Fibroblast of mammary gland (primary cell): ENCODE results near the gene ZNF254.
"Not testable (repeated sequence)": the region's sequence is repeated elsewhere in the genome, so short reads cannot be mapped to it uniquely, and the experiment has no call there.

Experiments used
- DNase-seq: peaks from one replicate; pipeline ENCODE4 v3.0.0-alpha.2; 2010; ENCODE audit warnings: low read depth
- H3K4me3 ChIP-seq: 2 replicates; pipeline ENCODE4 v1.5.1; 2011; ENCODE audit warnings: low read depth, mild to moderate bottlenecking, low read length, moderate library complexity; ENCODE audit not compliant: control insufficient read depth
- TF ChIP-seq, protein P1 (sequence below): conservative IDR thresholded peaks from 2 replicates; pipeline ENCODE4 v1.5.1; 2011; ENCODE audit warnings: low read depth, low read length, inconsistent platforms; ENCODE audit not compliant: control insufficient read depth, insufficient read depth

Gene ZNF254

DNA sequence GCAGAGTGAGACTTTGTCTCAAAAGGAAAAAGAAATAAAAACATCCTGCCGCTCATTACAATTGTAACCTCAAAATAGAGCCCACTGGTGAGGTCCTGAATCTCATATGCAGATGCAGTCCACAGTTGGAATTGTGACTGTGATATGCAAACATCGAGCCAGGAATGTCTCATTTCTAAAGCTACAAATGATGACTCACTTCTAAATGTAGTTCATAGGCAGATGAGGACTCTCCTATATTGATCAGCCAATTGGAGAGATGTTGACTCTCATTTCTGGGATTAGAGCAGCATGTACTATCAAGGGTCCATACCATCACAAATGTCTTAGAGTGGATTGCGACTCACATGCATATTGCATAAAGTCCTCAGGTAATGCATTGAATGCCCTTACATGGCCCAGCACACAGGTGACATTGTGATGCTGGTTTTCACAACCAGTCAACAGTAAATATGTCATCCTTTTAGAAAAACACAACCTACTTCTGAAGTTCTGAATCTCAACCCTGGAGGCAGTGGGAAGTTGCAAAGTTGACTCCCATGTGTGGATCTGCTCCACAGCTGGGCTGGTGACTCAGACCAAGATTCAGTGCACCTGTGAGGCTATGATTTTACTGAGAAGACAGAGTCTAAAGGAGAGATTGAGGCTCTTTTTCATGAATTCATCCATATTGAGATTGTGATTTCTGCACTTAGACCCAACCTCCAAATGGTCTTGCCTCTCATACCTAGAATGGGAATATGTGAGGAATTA lies 16.9 kb upstream of the ZNF254 start:
- no peak overlapping the region for H3K4me3 ChIP-seq
- TF ChIP-seq, protein P1, sequence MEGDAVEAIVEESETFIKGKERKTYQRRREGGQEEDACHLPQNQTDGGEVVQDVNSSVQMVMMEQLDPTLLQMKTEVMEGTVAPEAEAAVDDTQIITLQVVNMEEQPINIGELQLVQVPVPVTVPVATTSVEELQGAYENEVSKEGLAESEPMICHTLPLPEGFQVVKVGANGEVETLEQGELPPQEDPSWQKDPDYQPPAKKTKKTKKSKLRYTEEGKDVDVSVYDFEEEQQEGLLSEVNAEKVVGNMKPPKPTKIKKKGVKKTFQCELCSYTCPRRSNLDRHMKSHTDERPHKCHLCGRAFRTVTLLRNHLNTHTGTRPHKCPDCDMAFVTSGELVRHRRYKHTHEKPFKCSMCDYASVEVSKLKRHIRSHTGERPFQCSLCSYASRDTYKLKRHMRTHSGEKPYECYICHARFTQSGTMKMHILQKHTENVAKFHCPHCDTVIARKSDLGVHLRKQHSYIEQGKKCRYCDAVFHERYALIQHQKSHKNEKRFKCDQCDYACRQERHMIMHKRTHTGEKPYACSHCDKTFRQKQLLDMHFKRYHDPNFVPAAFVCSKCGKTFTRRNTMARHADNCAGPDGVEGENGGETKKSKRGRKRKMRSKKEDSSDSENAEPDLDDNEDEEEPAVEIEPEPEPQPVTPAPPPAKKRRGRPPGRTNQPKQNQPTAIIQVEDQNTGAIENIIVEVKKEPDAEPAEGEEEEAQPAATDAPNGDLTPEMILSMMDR = no peak
- no peak for DNase-seq

DNA sequence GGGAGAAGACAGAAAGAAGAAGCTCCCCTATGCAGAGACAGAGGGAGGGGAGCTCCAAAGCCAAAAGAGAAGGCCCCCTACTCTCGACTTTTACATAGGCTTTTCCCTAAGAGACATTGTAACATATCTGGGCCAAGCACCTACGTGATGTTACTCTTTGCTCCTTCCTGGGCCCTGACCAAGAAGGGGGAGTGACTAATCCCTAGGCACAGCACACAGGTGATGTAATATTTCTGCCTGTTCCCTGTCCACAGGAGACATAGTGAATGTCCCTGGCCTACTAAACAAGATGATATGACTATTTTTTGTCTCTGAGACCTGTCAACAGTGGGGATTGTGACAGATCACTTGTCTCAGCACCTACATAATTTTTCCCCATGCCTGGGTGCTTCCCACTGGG lies 15.9 kb upstream of the ZNF254 start:
- TF ChIP-seq, protein P1 = no peak
- DNase-seq = no peak
- H3K4me3 ChIP-seq = no peak overlapping the region

DNA sequence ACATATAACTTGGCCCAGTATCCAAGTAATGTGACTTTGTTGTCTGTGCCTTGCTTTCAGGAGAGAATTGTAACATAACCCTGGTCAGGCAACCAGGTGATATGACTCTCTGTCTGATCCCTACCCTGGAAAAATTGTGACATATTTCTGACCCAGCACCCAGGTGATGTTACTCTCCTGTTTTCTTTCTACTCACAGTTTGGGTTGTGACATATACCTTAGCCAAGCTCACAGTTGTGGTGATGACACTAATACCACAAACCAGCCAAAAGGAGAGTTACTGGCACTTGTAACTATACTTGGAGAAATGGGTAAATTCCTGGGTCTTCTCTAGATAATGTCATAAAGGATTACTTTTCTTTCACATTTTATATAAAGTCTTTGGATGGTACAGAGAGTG lies 14.3 kb upstream of the ZNF254 start:
- DNase-seq = no peak
- TF ChIP-seq, protein P1 = no peak
- no peak overlapping the region for H3K4me3 ChIP-seq

DNA sequence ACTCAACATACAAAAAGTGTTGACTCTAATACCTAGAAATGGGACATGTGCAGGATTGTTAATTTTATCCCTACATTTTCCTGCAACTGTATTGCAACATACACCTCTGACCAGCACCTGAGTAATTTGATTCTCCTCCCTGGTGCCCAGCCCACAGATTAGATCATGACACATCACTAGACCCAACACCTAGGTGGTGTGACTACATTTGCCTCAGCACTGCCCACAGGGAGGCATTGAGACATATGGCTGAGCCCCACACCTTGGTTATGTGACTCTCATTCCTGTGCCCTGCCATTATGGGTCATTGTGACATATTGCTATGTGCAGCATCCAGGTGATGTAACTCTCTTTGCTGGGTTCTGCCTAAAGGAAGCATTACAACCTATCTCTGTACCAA lies 13.2 kb upstream of the ZNF254 start:
- no peak overlapping the region for H3K4me3 ChIP-seq
- TF ChIP-seq, protein P1 = no peak
- DNase-seq = no peak

DNA sequence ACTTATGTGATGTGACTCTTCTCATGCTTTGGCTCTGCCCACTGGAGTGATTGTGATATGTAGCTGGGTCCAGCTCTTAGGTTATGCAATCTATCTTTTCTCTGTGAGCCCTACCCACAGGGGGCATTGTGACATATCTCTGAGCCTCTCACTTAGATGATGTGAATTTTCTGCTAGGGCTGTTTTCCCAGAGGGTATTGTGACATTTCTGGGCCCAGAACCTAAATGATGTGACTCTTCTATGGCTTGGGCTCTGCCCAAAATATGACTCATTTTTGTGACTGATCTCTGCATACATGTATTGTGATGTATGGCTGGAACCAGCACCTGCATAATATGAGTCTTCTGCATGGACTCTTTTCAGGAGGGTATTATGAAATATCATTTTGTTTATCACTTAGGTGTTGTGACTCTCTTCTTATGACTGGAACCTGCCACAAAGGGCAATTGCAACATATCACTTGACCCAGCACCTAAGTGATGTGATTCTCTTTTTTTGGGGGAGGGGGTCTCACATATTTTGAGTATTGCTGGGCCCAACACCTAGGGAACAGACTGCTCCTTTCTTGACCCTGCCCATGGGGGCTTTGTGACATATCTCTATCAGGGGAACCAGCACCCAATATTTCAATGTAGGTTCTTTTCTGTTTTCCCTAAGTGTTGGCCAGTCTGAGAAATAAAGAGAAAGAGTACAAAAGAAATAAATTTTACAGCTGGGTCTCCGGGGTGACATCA lies 12.1 kb upstream of the ZNF254 start:
- peak; percentile 77 for DNase-seq
- no peak overlapping the region for H3K4me3 ChIP-seq
- TF ChIP-seq, protein P1 = no peak

DNA sequence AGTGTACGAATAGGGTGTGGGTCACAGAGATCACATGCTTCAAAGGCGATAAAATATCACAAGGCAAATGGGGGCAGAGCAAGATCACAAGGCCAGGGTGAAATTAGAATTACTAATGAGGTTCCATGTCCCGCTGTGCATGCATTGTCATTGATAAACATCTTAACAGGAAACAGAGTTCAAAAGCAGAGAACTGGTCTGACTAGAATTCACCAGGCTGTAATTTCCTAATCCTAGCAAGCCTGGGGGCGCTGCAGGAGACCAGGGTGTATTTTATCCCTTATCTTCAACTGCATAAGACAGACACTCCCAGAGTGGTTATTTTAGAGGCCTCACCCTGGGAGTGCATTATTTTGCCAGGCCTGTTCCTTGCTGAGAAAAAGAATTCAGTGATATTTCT lies 11.5 kb upstream of the ZNF254 start:
- DNase-seq, H3K4me3 ChIP-seq: not testable (repeated sequence)

DNA sequence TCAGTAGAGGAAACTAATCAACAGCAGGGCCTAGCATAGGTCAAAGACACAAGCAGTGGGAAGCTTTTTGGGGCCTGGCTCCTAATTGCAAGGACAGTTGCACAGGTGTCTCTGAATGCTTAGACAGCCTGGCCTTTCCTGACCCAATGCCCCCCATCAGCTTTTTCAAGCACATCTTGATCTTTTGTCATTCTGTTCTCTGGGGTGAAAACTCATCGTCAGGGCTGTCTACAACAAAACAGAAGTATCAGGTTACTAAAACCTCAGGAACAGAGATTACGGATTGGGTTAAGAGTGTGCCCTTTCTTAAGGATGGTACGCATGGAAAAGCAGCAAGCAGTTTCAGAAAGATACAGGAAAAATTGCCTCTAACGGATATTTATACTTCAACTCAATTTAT lies 8.3 kb upstream of the ZNF254 start:
- no peak for DNase-seq
- H3K4me3 ChIP-seq = no peak overlapping the region
- TF ChIP-seq, protein P1 = no peak
